ENCODE data around the gene KCTD15.

Gene KCTD15

DNA sequence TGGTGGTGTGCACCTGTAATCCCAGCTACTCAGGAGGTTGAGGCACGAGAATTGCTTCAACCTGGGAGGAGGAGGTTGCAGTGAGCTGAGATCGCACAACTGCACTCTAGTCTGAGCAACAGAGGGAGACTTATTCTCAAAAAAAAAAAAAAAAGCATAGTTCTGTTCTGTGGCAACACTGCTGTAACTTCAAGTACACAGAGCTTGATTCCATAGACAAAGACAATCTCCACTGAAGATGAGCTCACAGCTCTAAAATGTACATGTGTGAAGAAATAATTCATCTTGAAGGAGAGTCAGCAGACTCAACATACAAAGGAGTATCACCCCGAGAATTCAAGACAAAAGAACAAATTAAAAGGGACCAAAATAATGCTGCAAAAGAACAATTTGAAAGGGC is 47.8 kb downstream of the KCTD15 start:
- in situ Hi-C loops (cut with MboI; ENCODE audit: low sequenced_read_pairs) = no loop called here
- Histone ChIP-seq H3K27me3 (ENCODE audit: low read depth) (peaks cover 4% of the 10 kb centered on the region; the same call in 1 of the 2 replicates), H3K4me1 (no peaks in the 10 kb centered on the region), H3K4me3 (no peak overlapping the region), H3K36me3 (replicated peaks) (no peaks in the 10 kb centered on the region), H3K9me3 (no peaks in the 10 kb centered on the region)
- DNase-seq (ENCODE audit: low spot score in 2 of 2) = no peak

GRCh38 chr19:33845498-33845897 is 48.8 kb downstream of the KCTD15 start:
- no peaks in the 10 kb centered on the region for H3K9me3 ChIP-seq
- H3K36me3 ChIP-seq (replicated peaks) = no peaks in the 10 kb centered on the region
- H3K4me1 ChIP-seq = no peaks in the 10 kb centered on the region
- no peak overlapping the region for H3K4me3 ChIP-seq
- in situ Hi-C loops (cut with MboI; ENCODE audit: low sequenced_read_pairs) = no loop called here
- DNase-seq (ENCODE audit: low spot score in 2 of 2) = no peak
- peaks cover 4% of the 10 kb centered on the region; the same call in 1 of the 2 replicates for H3K27me3 ChIP-seq (ENCODE audit: low read depth)

- H3K36me3 ChIP-seq (replicated peaks) = no peaks in the 10 kb centered on the region
- H3K9me3 ChIP-seq = no peaks in the 10 kb centered on the region
- no peak for DNase-seq (ENCODE audit: low spot score in 2 of 2)
- H3K4me1 ChIP-seq = no peaks in the 10 kb centered on the region
- in situ Hi-C loops (cut with MboI; ENCODE audit: low sequenced_read_pairs) = no loop called here
- H3K27me3 ChIP-seq (ENCODE audit: low read depth) = peaks cover 9% of the 10 kb centered on the region
- no peak overlapping the region for H3K4me3 ChIP-seq
Observed at GRCh38 chr19:33849551-33850147, 53.0 kb downstream of the KCTD15 start.

GRCh38 chr19:33859016-33859415 is 62.3 kb downstream of the KCTD15 start:
- Histone ChIP-seq H3K4me1 (no peaks in the 10 kb centered on the region), H3K9me3 (no peaks in the 10 kb centered on the region), H3K27me3 (ENCODE audit: low read depth) (peaks cover 33% of the 10 kb centered on the region), H3K4me3 (no peak overlapping the region), H3K36me3 (replicated peaks) (no peaks in the 10 kb centered on the region)
- in situ Hi-C loops (cut with MboI; ENCODE audit: low sequenced_read_pairs) = no loop called here
- no peak for DNase-seq (ENCODE audit: low spot score in 2 of 2)

DNA sequence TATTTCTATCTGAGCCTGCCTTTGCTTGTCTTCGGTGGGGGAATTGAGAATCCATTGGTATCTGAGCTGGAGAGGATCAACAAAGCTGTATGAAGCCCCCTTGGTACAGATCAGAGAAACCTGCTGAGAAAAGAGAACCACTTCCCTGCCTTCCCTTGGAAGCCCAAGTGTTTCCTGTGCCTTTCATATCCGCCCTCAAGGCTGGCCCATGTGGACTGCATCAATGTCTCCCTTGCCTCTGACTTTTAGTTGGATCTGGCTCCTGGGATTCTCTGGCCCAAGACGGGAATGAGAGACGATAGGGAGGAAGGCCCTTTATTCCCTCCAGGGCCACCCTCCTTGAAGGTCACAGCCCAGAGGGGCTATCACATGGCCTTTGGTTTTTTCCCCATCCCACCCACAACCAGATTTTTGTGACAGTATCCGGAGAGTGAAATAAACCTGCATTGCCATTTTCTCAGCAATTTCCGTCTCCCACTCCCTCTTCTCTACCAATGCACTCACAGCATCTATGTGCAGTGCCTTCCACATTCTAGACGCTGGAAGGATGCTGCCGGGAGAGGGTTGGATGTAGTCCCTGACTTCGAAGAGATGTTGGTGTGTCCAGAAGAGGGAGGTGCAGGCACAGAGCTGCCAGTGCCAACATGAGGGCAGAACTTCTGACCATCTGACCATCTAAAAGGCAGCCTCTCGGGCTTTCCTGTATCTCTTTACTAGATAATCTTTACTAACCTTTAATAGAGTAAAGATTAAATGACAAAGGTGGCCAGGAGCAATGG is 63.8 kb downstream of the KCTD15 start:
- H3K4me3 ChIP-seq = no peak overlapping the region
- H3K9me3 ChIP-seq = no peaks in the 10 kb centered on the region
- peaks cover 23% of the 10 kb centered on the region for H3K27me3 ChIP-seq (ENCODE audit: low read depth)
- H3K4me1 ChIP-seq = no peaks in the 10 kb centered on the region
- H3K36me3 ChIP-seq (replicated peaks) = no peaks in the 10 kb centered on the region
- no peak for DNase-seq (ENCODE audit: low spot score in 2 of 2)
- in situ Hi-C loops (cut with MboI; ENCODE audit: low sequenced_read_pairs) = no loop called here

DNA sequence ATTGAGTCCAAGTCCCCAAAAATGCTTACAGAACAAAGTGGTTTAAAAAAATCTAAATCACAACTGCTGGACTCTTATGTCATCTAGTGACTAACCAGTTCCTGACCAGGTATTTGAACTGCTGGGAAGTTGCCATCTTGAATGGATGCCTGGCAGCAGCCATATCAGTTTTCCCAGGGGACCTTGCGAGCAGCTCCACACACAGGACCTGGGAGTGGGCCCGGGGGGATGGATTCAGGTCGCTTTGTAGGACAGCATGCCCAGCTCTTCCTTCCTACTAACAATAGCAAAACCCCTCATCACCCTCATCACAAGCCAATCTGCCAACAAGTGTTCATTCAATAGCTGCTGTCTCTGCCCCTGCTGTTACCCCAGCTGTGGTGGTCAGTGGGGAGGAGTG is 65.3 kb downstream of the KCTD15 start:
- Histone ChIP-seq H3K27me3 (ENCODE audit: low read depth) (peaks cover 10% of the 10 kb centered on the region), H3K4me3 (no peak overlapping the region), H3K9me3 (no peaks in the 10 kb centered on the region), H3K4me1 (no peaks in the 10 kb centered on the region), H3K36me3 (replicated peaks) (no peaks in the 10 kb centered on the region)
- in situ Hi-C loops (cut with MboI; ENCODE audit: low sequenced_read_pairs) = no loop called here
- DNase-seq (ENCODE audit: low spot score in 2 of 2) = no peak

GRCh38 chr19:33862981-33863380 is 66.3 kb downstream of the KCTD15 start:
- Histone ChIP-seq H3K4me1 (no peaks in the 10 kb centered on the region), H3K36me3 (replicated peaks) (no peaks in the 10 kb centered on the region), H3K4me3 (no peak overlapping the region), H3K27me3 (ENCODE audit: low read depth) (0 out of 2 replicates have a peak, but pooled peaks cover 3% of the 10 kb centered on the region), H3K9me3 (no peaks in the 10 kb centered on the region)
- DNase-seq (ENCODE audit: low spot score in 2 of 2) = no peak
- in situ Hi-C loops (cut with MboI; ENCODE audit: low sequenced_read_pairs) = no loop called here

DNA sequence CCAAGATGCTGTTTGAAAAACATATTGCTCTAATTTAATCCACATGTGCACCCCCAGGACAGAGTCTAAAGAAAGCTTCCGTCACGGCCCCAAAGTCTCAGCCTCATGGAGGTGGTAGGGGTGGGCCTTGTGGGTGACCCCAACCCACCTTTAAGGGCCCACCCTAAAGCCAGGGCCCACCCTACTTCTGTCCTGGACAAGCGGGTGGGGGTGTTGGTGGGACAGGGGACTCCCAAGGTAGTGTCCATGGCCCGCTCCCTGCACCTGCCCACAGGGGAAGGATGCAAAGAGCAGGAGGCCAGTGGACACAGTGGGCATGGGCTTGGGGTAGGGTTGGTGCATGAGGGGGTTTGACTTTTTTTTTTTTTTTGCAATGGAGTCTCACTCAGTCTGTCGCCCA is 66.8 kb downstream of the KCTD15 start:
- Histone ChIP-seq H3K36me3 (replicated peaks) (no peaks in the 10 kb centered on the region), H3K4me3 (no peak overlapping the region), H3K27me3 (ENCODE audit: low read depth) (no peaks in the 10 kb centered on the region), H3K4me1 (no peaks in the 10 kb centered on the region; the same call in 1 of the 2 replicates), H3K9me3 (no peaks in the 10 kb centered on the region)
- DNase-seq (ENCODE audit: low spot score in 2 of 2) = no peak
- in situ Hi-C loops (cut with MboI; ENCODE audit: low sequenced_read_pairs) = no loop called here

DNA sequence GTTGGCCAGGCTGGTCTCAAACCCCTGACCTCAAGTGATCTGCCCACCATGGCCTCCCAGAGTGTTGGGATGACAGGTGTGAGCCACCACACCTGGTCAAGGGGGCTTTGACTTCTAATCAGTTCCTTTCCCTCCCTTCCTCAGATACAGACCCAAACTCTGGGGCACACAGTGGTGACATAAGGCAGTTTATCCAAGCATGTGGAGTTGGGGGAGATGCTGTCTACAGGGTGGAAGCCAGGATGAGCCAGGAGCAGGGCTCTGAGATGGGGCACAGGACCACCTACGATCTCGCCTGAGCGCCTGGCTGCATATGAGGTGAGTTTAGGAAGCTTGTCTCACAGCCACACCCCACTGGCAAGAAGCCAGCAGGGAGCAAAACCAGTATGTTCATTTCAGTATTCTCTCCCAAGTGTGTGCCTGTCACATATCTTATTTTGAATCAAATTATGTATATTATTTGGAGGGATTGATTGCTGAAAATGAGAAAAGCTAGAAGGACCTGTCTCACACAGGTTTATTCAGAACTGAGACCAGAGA is 67.7 kb downstream of the KCTD15 start:
- no peak for DNase-seq (ENCODE audit: low spot score in 2 of 2)
- H3K9me3 ChIP-seq = no peaks in the 10 kb centered on the region
- H3K27me3 ChIP-seq (ENCODE audit: low read depth) = no peaks in the 10 kb centered on the region
- in situ Hi-C loops (cut with MboI; ENCODE audit: low sequenced_read_pairs) = no loop called here
- no peak overlapping the region for H3K4me3 ChIP-seq
- H3K36me3 ChIP-seq (replicated peaks) = no peaks in the 10 kb centered on the region
- peaks cover 3% of the 10 kb centered on the region; the same call in 1 of the 2 replicates for H3K4me1 ChIP-seq

- in situ Hi-C loops (cut with MboI; ENCODE audit: low sequenced_read_pairs) = no loop called here
- Histone ChIP-seq H3K27me3 (ENCODE audit: low read depth) (no peaks in the 10 kb centered on the region), H3K4me3 (no peak overlapping the region), H3K4me1 (peaks cover 3% of the 10 kb centered on the region; the same call in 1 of the 2 replicates), H3K9me3 (no peaks in the 10 kb centered on the region), H3K36me3 (replicated peaks) (no peaks in the 10 kb centered on the region)
- DNase-seq (ENCODE audit: low spot score in 2 of 2) = no peak
Observed at GRCh38 chr19:33865306-33865705, 68.6 kb downstream of the KCTD15 start.

All from HAP-1 (cell line).